ENCODE data around the gene GNG11. TPM values are rescaled to one million over a fixed set of nuclear protein-coding genes. Genes with fewer than 3 reads are reported as not detected.

GNG11 gene
- total RNA-seq, 4 donors from 2014 or later = 3.3 to 6.8 (median 5.3) TPM

DNA sequence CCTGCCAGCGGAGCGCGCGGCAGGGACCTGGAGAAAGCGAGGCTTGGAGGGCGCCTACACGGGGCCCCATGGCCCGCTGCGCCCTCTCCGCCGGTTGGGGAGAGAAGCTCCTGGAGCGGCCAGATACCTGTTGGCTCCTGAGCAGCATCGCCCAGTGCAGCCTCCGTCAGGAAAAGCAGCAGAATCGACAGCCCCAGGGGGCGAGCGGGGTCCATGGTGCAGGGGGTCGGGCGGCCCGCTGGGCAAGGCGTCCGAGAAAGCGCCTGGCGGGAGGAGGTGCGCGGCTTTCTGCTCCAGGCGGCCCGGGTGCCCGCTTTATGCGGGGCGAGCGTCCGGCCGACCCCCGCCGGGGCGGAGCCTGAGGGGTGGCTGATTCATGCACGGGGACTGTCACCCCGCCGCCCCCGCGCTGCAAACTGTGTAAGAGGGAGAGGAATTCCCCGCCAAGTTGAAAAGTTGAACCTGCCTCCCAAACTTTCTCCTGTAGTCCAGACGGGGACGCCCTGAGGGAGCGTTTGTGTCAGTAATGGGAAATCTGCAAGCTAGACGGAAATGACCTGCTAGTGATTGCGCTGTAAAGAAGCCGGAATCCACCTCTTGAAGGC, 31.0 kb upstream of the GNG11 start, which contains the start of gene TFPI2:
Gene TFPI2 (minus strand): TSS at position 290 of the 605 bp plus-strand sequence. CDS start 75 bp downstream, at position 215.
- Histone ChIP-seq H3K36me3 (no peaks in the 10 kb centered on the region), H3K27me3 (peaks cover 27% of the 10 kb centered on the region), H3K27ac (no peak within 1 kb of the TSS), H3K9me3 (no peaks in the 10 kb centered on the region), H3K4me1 (peaks cover 13% of the 10 kb centered on the region), H3K4me3 (peak within 1 kb of the TSS; percentile 54)
- WGBS = 3% methylated on average over 32 of the region's 49 CpGs
- TF ChIP-seq, protein P1, sequence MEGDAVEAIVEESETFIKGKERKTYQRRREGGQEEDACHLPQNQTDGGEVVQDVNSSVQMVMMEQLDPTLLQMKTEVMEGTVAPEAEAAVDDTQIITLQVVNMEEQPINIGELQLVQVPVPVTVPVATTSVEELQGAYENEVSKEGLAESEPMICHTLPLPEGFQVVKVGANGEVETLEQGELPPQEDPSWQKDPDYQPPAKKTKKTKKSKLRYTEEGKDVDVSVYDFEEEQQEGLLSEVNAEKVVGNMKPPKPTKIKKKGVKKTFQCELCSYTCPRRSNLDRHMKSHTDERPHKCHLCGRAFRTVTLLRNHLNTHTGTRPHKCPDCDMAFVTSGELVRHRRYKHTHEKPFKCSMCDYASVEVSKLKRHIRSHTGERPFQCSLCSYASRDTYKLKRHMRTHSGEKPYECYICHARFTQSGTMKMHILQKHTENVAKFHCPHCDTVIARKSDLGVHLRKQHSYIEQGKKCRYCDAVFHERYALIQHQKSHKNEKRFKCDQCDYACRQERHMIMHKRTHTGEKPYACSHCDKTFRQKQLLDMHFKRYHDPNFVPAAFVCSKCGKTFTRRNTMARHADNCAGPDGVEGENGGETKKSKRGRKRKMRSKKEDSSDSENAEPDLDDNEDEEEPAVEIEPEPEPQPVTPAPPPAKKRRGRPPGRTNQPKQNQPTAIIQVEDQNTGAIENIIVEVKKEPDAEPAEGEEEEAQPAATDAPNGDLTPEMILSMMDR (IDR thresholded peaks at IDR 0.05) = no peak
- TF ChIP-seq POLR2AphosphoS5 (IDR thresholded peaks at IDR 0.05) = no peak
- no peak for TF ChIP-seq POLR2A (IDR thresholded peaks at IDR 0.05)
- TF ChIP-seq EP300 (IDR thresholded peaks at IDR 0.05) = no peak
- no peak for DNase-seq (ENCODE audit: low spot score in 2 of 2)

DNA sequence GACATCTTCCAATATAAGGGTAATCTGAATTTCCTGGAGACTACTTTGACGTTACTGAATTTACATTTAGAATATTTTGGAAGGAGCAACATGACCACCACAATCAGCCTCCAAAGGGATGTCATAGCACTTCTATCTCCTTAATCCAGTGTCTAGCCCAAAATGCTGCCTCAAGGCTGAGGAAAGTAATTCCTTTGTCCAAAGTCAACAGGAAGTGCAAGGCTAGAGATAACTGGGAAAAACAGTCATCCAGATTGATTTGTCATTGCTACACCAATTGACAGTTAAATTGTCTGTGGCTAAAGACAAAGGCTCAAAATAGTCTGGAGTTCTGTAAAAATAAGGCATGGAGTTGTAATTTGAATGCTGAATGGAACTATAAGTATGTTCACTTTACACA, 27.1 kb upstream of the GNG11 start:
- peaks cover 13% of the 10 kb centered on the region for H3K4me1 ChIP-seq
- DNase-seq (ENCODE audit: low spot score in 2 of 2) = no peak
- no peak overlapping the region for H3K4me3 ChIP-seq
- H3K27ac ChIP-seq = no peak overlapping the region
- no peak for TF ChIP-seq POLR2A (IDR thresholded peaks at IDR 0.05)
- no peak for TF ChIP-seq POLR2AphosphoS5 (IDR thresholded peaks at IDR 0.05)
- TF ChIP-seq EP300 (IDR thresholded peaks at IDR 0.05) = no peak
- TF ChIP-seq, protein P1 (IDR thresholded peaks at IDR 0.05) = no peak
- peaks cover 27% of the 10 kb centered on the region for H3K27me3 ChIP-seq
- 93% methylated on average over 1 of the region's 1 CpG for WGBS
- no peaks in the 10 kb centered on the region for H3K9me3 ChIP-seq
- H3K36me3 ChIP-seq = no peaks in the 10 kb centered on the region

DNA sequence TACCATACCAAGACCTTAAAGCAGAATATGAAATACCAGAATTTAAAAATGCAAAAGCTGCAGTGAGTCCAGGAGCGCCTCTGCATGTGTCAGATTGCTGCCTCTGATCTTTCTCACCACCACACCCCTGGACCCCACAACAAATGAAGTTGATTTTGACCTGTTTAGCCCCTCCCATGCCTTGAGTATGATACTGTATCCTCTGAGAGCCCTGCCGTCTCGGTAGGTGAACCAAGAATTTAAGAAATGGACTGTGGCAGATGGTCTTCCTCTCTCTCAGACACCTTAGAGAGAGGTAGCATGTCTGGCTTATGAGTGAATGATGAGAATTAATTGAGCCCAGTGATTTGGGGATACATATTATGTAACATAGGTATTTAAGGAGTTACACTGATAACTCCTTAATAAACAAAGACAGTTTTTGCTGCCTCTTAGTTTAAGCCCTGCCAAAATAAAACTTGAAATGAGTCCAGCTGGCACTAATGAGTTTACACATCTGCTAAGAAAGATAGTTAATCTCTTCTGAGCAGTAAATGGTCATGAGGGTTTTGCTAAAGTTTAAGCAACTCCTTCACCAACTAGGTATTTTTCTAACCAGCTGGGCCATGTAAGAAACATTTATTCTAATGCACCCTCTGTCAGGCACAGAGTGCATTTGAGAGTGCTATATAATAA, 26.4 kb upstream of the GNG11 start:
- H3K27ac ChIP-seq = no peak overlapping the region
- 56% methylated on average over 3 of the region's 3 CpGs for WGBS
- TF ChIP-seq POLR2AphosphoS5 (IDR thresholded peaks at IDR 0.05) (no peak), POLR2A (IDR thresholded peaks at IDR 0.05) (no peak)
- TF ChIP-seq, protein P1 (IDR thresholded peaks at IDR 0.05) = no peak
- no peaks in the 10 kb centered on the region for H3K9me3 ChIP-seq
- H3K36me3 ChIP-seq = no peaks in the 10 kb centered on the region
- H3K4me1 ChIP-seq = peaks cover 8% of the 10 kb centered on the region
- DNase-seq (ENCODE audit: low spot score in 2 of 2) = no peak
- no peak overlapping the region for H3K4me3 ChIP-seq
- peaks cover 23% of the 10 kb centered on the region for H3K27me3 ChIP-seq

DNA sequence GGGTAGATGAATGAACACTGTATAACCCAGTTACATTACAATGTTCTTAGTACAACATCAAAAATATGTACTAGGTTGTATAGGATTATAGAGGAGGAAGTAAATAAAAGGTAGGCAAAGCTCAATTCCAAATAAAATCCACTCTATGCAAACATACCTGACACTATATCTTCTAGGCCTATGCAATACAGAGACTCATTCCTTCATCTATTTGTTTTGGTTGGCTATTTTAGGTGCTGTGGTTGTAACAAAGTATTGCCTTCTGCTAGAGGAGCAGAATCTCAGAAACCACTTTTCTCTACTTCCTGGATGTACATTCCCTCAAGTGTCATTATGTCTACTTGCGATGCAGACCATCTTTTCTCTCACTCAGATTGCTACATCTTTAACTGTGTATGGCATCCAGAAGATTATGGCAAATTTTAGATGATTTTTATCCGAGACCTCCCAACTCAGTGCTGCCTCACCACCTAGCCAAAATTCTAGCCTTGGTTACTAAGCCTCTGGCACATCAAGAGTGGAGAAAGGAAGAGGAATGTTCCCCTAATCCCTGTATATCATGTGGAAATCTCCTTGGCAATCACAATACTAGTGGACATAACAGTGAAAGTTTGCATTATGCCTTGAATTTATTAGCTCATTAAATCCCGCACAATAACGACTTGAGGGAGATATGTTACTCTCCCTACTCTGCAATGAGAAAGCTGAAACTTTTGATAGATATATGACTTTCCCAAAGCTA, 25.5 kb upstream of the GNG11 start:
- H3K9me3 ChIP-seq = no peaks in the 10 kb centered on the region
- H3K36me3 ChIP-seq = no peaks in the 10 kb centered on the region
- peaks cover 13% of the 10 kb centered on the region for H3K27me3 ChIP-seq
- TF ChIP-seq, protein P1 (IDR thresholded peaks at IDR 0.05) = no peak
- TF ChIP-seq POLR2AphosphoS5 (IDR thresholded peaks at IDR 0.05) (no peak), POLR2A (IDR thresholded peaks at IDR 0.05) (no peak)
- H3K4me1 ChIP-seq = no peaks in the 10 kb centered on the region
- DNase-seq (ENCODE audit: low spot score in 2 of 2) = no peak
- no peak overlapping the region for H3K27ac ChIP-seq
- WGBS = 82% methylated on average over 4 of the region's 4 CpGs
- H3K4me3 ChIP-seq = no peak overlapping the region

DNA sequence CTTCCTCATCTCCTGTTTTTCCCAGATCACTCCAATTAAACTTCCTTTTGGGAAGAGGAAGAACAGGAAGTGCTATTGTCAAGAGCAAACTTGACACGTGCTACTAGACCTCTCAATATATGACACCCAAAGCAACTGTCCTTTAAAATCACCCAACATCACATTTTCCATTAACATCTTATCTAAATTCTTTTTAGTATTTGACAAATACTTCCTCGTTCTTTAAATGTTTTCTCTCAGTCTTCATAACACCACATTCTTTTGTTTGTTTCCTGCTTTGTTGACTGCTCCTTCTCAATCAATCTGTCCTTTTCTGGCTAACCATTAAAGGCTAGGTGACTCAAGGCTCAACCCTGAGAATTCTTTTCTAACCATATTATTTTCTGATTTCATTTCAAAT, 23.9 kb upstream of the GNG11 start:
- no peaks in the 10 kb centered on the region for H3K4me1 ChIP-seq
- TF ChIP-seq, protein P1 (IDR thresholded peaks at IDR 0.05) = no peak
- TF ChIP-seq EP300 (IDR thresholded peaks at IDR 0.05) (no peak), POLR2A (IDR thresholded peaks at IDR 0.05) (no peak), POLR2AphosphoS5 (IDR thresholded peaks at IDR 0.05) (no peak)
- peaks cover 4% of the 10 kb centered on the region for H3K27me3 ChIP-seq
- DNase-seq (ENCODE audit: low spot score in 2 of 2) = no peak
- no peaks in the 10 kb centered on the region for H3K9me3 ChIP-seq
- 58% methylated on average over 2 of the region's 2 CpGs for WGBS
- H3K4me3 ChIP-seq = no peak overlapping the region
- no peaks in the 10 kb centered on the region for H3K36me3 ChIP-seq
- no peak overlapping the region for H3K27ac ChIP-seq
